ENCODE results near the gene PATJ. TPM values are rescaled to one million over a fixed set of nuclear protein-coding genes. Genes with fewer than 3 reads are reported as not detected.

The PATJ gene
- total and polyA plus RNA-seq, 2 experiments from 2014 or later: 35.3 to 68.4 TPM

GRCh38 chr1:61983236-61983635, 241.0 kb downstream of the PATJ start:
- H3K36me3 ChIP-seq (ENCODE audit: insufficient read depth): no peaks in the 10 kb centered on the region
- no peaks in the 10 kb centered on the region for H4K20me1 ChIP-seq (replicated peaks; ENCODE audit: insufficient read depth)
- H3K4me3 Mint-ChIP-seq: no peak overlapping the region
- no peak overlapping the region for H3K27ac ChIP-seq (ENCODE audit: low read depth)
- ATAC-seq: no peak
- H3K9me2 ChIP-seq (ENCODE audit: insufficient read depth): no peaks in the 10 kb centered on the region
- no peak overlapping the region for H3K27ac Mint-ChIP-seq
- DNase-seq (ENCODE audit: low spot score): no peak
- no peak overlapping the region for H3K4me3 ChIP-seq
- H3K4me1 ChIP-seq (ENCODE audit: insufficient read depth): peaks cover 12% of the 10 kb centered on the region
- H3K9me3 Mint-ChIP-seq: no peaks in the 10 kb centered on the region
- peaks cover 20% of the 10 kb centered on the region for H3K4me1 Mint-ChIP-seq
- H2AFZ ChIP-seq: no peak overlapping the region
- 0 out of 2 replicates have a peak, but pooled peaks cover 3% of the 10 kb centered on the region for H3F3A ChIP-seq (replicated peaks; ENCODE audit: low read depth)
- H3K79me2 ChIP-seq (replicated peaks; ENCODE audit: insufficient read depth): no peaks in the 10 kb centered on the region
- no peaks in the 10 kb centered on the region for H3K27me3 Mint-ChIP-seq (ENCODE audit: insufficient read depth, low read depth, poor library complexity)
- H3K27me3 ChIP-seq (ENCODE audit: insufficient read depth): no peaks in the 10 kb centered on the region
- no peak overlapping the region for H3K4me2 ChIP-seq
- no peak for TF ChIP-seq ZNF462 (CRISPR knock-in tag; IDR thresholded peaks at IDR 0.05)
- TF ChIP-seq REST (IDR thresholded peaks at IDR 0.05; ENCODE audit: unreplicated experiment): no peak
- no peak for TF ChIP-seq ETS1 (IDR thresholded peaks at IDR 0.05)
- no peak for TF ChIP-seq EZH2 (IDR thresholded peaks at IDR 0.05; ENCODE audit: low read depth, unreplicated experiment)
- TF ChIP-seq POLR2AphosphoS5 (IDR thresholded peaks at IDR 0.05; ENCODE audit: low read depth): no peak
- no peak for TF ChIP-seq STAT1 (IDR thresholded peaks at IDR 0.05; ENCODE audit: unreplicated experiment)
- no peak for TF ChIP-seq JUNB (IDR thresholded peaks at IDR 0.05; ENCODE audit: unreplicated experiment)
- no peak for TF ChIP-seq ZNF331 (CRISPR knock-in tag; IDR thresholded peaks at IDR 0.05; ENCODE audit: low read depth)
- TF ChIP-seq ZNF114 (CRISPR knock-in tag; IDR thresholded peaks at IDR 0.05): no peak
- no peak for TF ChIP-seq EZH2phosphoT487 (IDR thresholded peaks at IDR 0.05; ENCODE audit: unreplicated experiment)
- H3K36me3 Mint-ChIP-seq (ENCODE audit: low read depth): no peaks in the 10 kb centered on the region
